Bone marrow (tissue), 2 donors: ENCODE results near the gene C2.
"Not testable (repeated sequence)": the region's sequence is repeated elsewhere in the genome, so short reads cannot be mapped to it uniquely, and the experiment has no call there.

Experiments
- DNase-seq, 2 donors: peaks; one replicate each; lab custom pipeline; 2025; lab: John Stamatoyannopoulos, UW

Gene C2

DNA sequence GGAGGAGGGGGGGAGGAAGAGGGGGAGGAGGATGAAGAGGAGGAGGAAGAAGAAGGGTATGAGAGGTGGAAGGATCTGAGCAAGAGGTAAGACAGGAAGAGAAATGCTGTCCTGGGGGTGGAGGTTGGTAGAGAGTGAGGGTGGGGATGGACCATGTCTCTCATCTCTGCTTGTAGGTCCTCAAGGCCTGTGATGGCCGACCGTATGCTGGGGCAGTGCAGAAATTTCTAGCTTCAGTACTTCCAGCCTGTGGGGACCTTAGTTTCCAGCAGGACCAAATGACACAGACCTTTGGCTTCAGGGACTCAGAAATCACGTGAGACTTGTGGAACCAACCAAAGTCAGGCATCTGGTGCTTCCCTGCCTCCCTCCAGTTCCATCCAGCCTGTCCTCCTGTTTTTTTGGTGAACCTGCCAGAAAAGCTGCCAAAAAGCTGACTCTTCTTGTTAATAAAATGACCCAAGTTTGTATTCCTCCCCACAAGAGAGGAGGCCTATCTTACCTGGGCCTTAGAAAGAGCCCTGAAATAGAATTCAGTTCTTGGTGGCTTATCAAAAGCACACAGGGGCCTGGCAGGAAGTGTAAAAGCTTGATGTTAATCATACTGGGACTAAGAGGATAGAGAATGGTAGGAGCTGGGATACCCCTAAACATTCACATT, 51.9 kb downstream of the C2 start:
- DNase-seq = no peak

DNA sequence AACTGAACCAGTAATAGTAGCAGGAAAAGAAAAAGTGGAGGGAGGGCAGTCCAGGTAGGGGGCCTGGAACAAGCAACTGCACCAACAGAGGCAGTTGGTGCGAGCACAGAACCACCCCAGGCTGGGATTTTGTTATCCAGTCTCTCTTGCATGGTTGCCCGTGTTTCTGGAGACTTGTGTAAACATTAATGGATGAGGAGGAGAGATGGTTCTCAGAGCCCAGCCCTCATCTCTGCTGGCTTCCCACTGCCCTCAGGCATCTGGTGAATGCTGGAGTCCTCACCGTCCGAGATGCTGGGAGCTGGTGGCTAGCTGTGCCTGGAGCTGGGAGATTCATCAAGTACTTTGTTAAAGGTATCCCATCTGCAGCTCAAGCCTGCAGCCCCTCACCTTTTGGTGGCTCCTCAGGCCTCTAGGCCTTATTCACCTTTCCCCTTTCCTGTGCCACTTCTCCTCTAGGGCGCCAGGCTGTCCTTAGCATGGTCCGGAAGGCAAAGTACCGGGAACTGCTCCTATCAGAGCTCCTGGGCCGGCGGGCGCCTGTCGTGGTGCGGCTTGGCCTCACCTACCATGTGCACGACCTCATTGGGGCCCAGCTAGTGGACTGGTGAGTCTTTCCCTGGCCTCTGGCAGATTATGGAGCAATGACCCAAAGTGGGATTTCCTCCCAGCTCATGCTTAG, 52.8 kb downstream of the C2 start:
- not testable (repeated sequence) for DNase-seq

DNA sequence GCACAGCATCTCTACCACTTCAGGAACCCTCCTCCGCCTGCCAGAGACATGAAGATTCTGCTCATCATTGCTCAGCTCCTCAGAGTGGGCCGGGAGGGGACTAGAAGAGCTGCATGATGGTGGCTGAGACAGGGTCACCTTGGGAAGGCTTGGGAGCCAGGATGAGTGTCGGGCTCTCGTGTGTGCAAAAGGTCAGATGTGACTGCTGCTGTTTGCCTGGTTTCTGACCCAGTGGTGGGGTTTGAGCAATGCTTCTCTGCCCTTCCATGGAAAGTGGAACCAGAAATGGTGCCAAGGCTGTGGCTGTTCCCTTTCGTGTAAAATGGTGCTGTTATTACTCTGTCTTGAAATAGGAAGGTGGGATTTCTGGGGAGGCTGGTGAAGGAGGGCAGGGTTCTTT, 53.5 kb downstream of the C2 start:
- not testable (repeated sequence) for DNase-seq

DNA sequence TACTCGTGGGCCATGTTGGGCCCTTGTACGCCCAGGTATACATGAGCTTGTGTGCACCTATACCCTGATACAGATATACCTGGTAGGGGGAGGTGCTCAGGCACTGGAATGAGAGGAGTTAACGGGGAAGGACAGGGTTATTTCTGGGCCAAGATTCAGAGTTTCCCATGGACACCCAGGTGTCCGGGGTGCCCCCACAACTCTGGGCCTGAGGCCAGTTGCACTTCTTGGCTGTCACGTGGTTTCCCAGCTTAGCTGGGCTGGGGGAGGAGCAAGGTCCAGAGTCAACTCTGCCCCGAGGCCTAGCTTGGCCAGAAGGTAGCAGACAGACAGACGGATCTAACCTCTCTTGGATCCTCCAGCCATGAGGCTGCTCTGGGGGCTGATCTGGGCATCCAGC, 54.2 kb downstream of the C2 start, which contains the start of gene C4A:
TSS of gene C4A (plus strand) at position 314 of the 400 bp plus-strand sequence. CDS start at position 365, 51 bp downstream.
- DNase-seq = not testable (repeated sequence)

DNA sequence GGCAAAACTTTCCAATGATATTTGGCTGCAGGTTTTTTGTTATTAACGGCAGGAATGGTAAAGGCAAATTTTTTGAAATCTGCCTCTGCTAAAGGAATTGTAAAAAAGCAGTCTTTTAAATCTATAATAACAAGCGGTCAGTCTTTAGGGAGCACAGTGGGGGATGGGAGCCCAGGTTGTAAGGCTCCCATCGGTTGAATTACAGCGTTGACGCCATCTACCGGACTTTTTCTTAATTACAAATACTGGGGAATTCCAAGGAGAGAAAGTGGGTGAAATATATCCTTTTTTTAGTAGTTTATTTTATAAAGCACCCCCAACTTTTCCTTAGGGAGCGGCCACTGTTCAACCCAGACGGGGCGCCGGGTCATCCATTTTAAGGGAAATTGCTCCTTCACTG, 61.8 kb downstream of the C2 start:
- DNase-seq = not testable (repeated sequence)

DNA sequence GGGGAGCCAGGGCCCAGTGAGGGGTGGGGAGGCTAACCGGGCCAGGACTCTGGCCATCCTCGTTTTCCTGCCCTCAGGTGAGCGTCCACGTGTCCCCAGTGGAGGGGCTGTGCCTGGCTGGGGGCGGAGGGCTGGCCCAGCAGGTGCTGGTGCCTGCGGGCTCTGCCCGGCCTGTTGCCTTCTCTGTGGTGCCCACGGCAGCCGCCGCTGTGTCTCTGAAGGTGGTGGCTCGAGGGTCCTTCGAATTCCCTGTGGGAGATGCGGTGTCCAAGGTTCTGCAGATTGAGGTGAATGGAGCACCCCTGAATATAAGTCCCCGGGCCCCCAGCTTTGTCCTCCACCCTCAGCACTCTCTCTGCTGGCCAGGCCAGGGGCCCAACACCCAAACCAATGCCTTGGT, 66.9 kb downstream of the C2 start:
- DNase-seq = not testable (repeated sequence)
